ENCODE measurements around the gene RNGTT.

RNGTT gene

GRCh38 chr6:88586371-88587149 is 376.9 kb downstream of the RNGTT start:
- DNase-seq (ENCODE audit: low read depth), result no peak

- no peak for DNase-seq (ENCODE audit: low read depth)
Measured at GRCh38 chr6:88585276-88585692, 378.1 kb downstream of the RNGTT start.

GRCh38 chr6:88584581-88585275 is 378.7 kb downstream of the RNGTT start:
- no peak for DNase-seq (ENCODE audit: low read depth)

- DNase-seq (ENCODE audit: low read depth), result no peak
Measured at GRCh38 chr6:88577461-88577860, 386.0 kb downstream of the RNGTT start.

GRCh38 chr6:88575536-88575935 is 387.9 kb downstream of the RNGTT start:
- no peak for DNase-seq (ENCODE audit: low read depth)

GRCh38 chr6:88574651-88575050 is 388.8 kb downstream of the RNGTT start:
- no peak for DNase-seq (ENCODE audit: low read depth)

- no peak for DNase-seq (ENCODE audit: low read depth)
Measured at GRCh38 chr6:88574031-88574430, 389.4 kb downstream of the RNGTT start.

GRCh38 chr6:88573561-88573960 is 389.9 kb downstream of the RNGTT start:
- no peak for DNase-seq (ENCODE audit: low read depth)

GRCh38 chr6:88572449-88573139 is 390.8 kb downstream of the RNGTT start:
- no peak for DNase-seq (ENCODE audit: low read depth)

- no peak for DNase-seq (ENCODE audit: low read depth)
Measured at GRCh38 chr6:88569959-88570358, 393.5 kb downstream of the RNGTT start.

GRCh38 chr6:88567696-88568095 is 395.7 kb downstream of the RNGTT start:
- DNase-seq (ENCODE audit: low read depth), result no peak

- DNase-seq (ENCODE audit: low read depth), result no peak
Measured at GRCh38 chr6:88566746-88567534, 396.5 kb downstream of the RNGTT start.

GRCh38 chr6:88565836-88566235 is 397.6 kb downstream of the RNGTT start:
- DNase-seq (ENCODE audit: low read depth), result no peak

- no peak for DNase-seq (ENCODE audit: low read depth)
Measured at GRCh38 chr6:88565409-88565811, 398.0 kb downstream of the RNGTT start.

GRCh38 chr6:88563277-88563625 is 400.2 kb downstream of the RNGTT start:
- no peak for DNase-seq (ENCODE audit: low read depth)

- DNase-seq (ENCODE audit: low read depth), result no peak
Measured at GRCh38 chr6:88562353-88563276, 400.8 kb downstream of the RNGTT start.

GRCh38 chr6:88561954-88562315 is 401.5 kb downstream of the RNGTT start:
- DNase-seq (ENCODE audit: low read depth), result no peak

GRCh38 chr6:88561034-88561953 is 402.1 kb downstream of the RNGTT start:
- DNase-seq (ENCODE audit: low read depth), result no peak

Measured in stimulated activated CD8-positive, alpha-beta memory T cell treated with anti-CD3 and anti-CD28 coated beads, Interleukin-7, amount 100 ng/mL, for 24 hours (primary cell).